Progenitor cell of endocrine pancreas (in vitro differentiated cells): Measurements from ENCODE around the gene PDE9A. TPM values are rescaled to one million over a fixed set of nuclear protein-coding genes. Genes with fewer than 3 reads are reported as not detected.

Source experiments
- DNase-seq: peaks from one replicate; pipeline ENCODE4 v3.0.0; 2021; ENCODE audit warnings: low spot score; ENCODE audit not compliant: unreplicated experiment
- H3K27ac Mint-ChIP-seq: 2 replicates; pipeline ENCODE4 v1.8.0; 2021; ENCODE audit warnings: mild to moderate bottlenecking, moderate library complexity, mixed read lengths
- H3K27me3 Mint-ChIP-seq: 2 replicates; pipeline ENCODE4 v1.8.0; 2021; ENCODE audit warnings: mixed read lengths
- H3K36me3 Mint-ChIP-seq: 2 replicates; pipeline ENCODE4 v1.8.0; 2022; ENCODE audit warnings: mixed read lengths; ENCODE audit not compliant: insufficient read depth
- H3K4me1 Mint-ChIP-seq: 2 replicates; pipeline ENCODE4 v1.8.0; 2021; ENCODE audit warnings: low read depth, mixed read lengths
- H3K4me3 Mint-ChIP-seq: 2 replicates; pipeline ENCODE4 v1.8.0; 2021; ENCODE audit warnings: low read depth, mild to moderate bottlenecking, moderate library complexity, mixed read lengths
- H3K9me3 Mint-ChIP-seq: 2 replicates; pipeline ENCODE4 v1.8.0; 2021; ENCODE audit warnings: low read depth, mixed read lengths
- total RNA-seq: library from RNA; stranded (reverse); gene quantifications from 2 replicates; pipeline ENCODE4 v1.2.1, GENCODE V29; 2021
- TF ChIP-seq, protein P1 (sequence below): fragments of 200-600 bp; sonication (generic); IDR thresholded peaks from one replicate; pipeline ENCODE4 v1.5.0; 2021; ENCODE audit warnings: antibody characterized with exemption, mild to moderate bottlenecking; ENCODE audit not compliant: unreplicated experiment

The PDE9A gene
- total RNA-seq, 1 donor from 2014 or later, result 57.0 TPM

DNA sequence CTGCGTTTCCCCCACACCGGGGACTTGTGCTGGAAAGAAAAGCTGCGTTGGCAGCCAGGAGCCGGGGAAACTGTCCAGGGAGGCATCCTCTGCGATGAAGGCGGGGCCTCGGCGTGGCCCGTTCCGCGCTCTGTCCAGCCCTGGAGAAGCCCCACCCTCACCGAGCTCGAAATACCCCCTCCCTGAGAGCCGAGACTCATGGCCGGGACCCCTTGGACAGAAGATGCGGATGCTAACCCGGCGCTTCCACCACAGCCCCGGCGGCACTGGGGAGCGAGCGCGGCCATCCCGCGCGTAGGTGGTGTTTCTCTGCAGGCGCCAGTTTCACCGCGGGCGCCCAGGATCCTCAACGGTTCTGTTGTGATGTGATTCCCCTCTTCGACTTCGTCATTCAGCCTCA, 31.6 kb downstream of the PDE9A start:
- Mint-ChIP-seq H3K36me3 (peaks cover 22% of the 10 kb centered on the region), H3K27ac (no peak overlapping the region), H3K9me3 (no peaks in the 10 kb centered on the region), H3K4me1 (no peaks in the 10 kb centered on the region), H3K4me3 (no peak overlapping the region), H3K27me3 (no peaks in the 10 kb centered on the region)
- TF ChIP-seq, protein P1, sequence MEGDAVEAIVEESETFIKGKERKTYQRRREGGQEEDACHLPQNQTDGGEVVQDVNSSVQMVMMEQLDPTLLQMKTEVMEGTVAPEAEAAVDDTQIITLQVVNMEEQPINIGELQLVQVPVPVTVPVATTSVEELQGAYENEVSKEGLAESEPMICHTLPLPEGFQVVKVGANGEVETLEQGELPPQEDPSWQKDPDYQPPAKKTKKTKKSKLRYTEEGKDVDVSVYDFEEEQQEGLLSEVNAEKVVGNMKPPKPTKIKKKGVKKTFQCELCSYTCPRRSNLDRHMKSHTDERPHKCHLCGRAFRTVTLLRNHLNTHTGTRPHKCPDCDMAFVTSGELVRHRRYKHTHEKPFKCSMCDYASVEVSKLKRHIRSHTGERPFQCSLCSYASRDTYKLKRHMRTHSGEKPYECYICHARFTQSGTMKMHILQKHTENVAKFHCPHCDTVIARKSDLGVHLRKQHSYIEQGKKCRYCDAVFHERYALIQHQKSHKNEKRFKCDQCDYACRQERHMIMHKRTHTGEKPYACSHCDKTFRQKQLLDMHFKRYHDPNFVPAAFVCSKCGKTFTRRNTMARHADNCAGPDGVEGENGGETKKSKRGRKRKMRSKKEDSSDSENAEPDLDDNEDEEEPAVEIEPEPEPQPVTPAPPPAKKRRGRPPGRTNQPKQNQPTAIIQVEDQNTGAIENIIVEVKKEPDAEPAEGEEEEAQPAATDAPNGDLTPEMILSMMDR, result no peak
- no peak for DNase-seq

DNA sequence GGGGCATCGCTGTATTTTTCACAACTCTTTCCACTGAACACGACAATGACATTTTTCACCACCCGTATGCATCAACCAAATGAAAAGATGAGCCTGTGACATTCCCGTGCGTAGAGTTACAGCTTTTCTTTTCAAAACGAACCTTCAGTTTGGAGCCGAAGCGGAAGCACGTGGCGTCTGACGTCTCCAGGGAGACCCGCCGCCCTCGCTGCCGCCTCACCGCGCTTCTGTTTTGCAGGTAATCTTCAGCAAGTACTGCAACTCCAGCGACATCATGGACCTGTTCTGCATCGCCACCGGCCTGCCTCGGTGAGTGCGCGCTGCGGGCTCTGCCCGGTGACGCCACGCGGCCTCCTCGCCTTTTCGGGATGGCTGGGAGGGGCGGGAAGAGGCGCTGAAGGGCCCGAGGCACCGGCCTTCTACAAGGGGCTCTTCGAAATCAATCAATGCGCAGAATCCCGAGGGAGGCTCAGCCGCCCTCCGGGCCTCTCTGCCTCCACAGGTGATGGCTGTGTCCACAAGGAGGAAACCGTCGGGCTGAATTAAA, 32.6 kb downstream of the PDE9A start:
- TF ChIP-seq, protein P1, result no peak

DNA sequence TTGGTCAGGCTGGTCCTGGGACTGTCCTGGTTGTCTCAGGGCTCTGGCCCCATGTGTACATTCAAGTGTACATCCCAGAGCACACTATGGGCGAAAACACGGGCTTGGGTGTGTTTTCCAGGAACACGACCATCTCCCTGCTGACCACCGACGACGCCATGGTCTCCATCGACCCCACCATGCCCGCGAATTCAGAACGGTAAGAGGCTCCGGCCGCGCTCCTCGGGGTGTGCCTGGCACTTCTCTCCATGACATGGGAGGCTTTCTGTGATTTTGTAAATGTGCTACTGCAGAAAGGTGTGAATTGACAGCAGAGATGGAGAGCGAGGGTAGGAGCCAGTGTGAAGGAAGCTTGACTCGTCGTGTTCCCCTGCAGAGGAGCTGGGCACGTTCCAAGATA, 34.4 kb downstream of the PDE9A start:
- no peak overlapping the region for H3K4me3 Mint-ChIP-seq
- H3K27ac Mint-ChIP-seq, result no peak overlapping the region
- DNase-seq, result no peak
- TF ChIP-seq, protein P1, result no peak
- no peaks in the 10 kb centered on the region for H3K4me1 Mint-ChIP-seq
- H3K36me3 Mint-ChIP-seq, result peaks cover 21% of the 10 kb centered on the region
- no peaks in the 10 kb centered on the region for H3K9me3 Mint-ChIP-seq
- H3K27me3 Mint-ChIP-seq, result no peaks in the 10 kb centered on the region

More for the DNA sequence above, 32.6 kb downstream of the PDE9A start:
- H3K27ac Mint-ChIP-seq, result no peak overlapping the region
- no peaks in the 10 kb centered on the region for H3K27me3 Mint-ChIP-seq
- no peaks in the 10 kb centered on the region for H3K9me3 Mint-ChIP-seq
- peaks cover 22% of the 10 kb centered on the region for H3K36me3 Mint-ChIP-seq
- H3K4me1 Mint-ChIP-seq, result no peaks in the 10 kb centered on the region
- H3K4me3 Mint-ChIP-seq, result no peak overlapping the region
- DNase-seq, result no peak

DNA sequence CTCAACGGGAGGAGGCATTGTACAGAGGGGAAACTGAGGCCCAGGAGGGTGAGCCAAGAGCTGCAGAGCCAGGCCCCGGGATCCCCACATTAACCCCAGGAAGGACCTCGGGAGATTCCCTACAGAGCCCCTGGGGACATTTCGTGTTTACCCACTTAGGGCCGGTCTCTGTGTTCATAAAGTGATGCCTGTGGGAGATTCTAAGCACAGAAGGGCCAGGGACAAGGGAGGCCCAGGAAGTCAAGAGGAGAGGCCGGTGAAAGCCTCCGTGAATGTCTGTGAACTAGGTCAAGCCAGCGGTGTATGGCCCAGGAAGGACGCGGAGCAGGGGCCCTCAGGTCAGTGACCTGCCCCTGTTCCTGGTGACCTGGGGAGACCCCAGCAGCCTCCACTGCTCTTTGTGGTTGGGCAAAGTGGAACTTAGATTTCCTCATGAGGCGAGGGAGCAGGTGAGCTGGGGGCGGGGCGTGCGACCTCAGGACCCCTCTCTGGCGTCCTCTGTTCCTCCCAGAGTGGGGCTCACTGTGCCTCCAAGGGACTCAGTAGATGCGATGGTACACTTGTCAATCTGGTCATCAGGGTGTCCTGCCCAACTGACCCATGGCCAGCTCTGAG, 34.9 kb downstream of the PDE9A start:
- Mint-ChIP-seq H3K4me3 (no peak overlapping the region), H3K27me3 (no peaks in the 10 kb centered on the region), H3K36me3 (peaks cover 21% of the 10 kb centered on the region), H3K27ac (no peak overlapping the region), H3K4me1 (no peaks in the 10 kb centered on the region), H3K9me3 (no peaks in the 10 kb centered on the region)
- TF ChIP-seq, protein P1, result no peak
- DNase-seq, result no peak

DNA sequence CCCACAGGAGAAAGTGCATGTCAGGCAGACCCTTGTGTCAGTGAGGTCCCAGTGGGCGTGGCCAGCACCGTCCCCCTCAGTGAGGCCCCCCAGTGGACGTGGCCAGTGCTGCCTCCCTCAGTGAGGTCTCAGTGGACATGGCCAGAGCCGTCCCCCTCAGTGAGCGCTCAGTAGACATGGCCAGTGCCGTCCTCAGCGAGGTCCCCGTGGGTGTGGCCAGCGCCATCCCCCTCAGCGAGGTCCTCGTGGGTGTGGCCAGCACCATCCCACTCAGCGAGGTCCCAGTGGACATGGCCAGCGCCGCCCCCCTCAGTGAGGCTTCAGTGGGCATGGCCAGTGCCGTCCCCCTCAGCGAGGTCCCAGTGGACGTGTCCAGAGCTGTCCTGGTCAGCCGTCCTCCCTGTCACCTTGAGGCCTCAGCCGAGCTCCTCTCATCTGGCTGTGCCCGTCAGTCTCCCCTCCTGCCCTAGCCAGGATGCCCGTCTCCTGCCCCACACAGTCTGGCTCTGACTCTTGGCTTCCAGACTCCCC, 35.5 kb downstream of the PDE9A start:
- Mint-ChIP-seq H3K36me3 (peaks cover 21% of the 10 kb centered on the region), H3K4me3 (no peak overlapping the region), H3K9me3 (no peaks in the 10 kb centered on the region), H3K27me3 (no peaks in the 10 kb centered on the region), H3K27ac (peak overlapping the region; percentile 37), H3K4me1 (no peaks in the 10 kb centered on the region)
- no peak for DNase-seq
- TF ChIP-seq, protein P1, result no peak
